ENCODE results near the gene TCEA3.

The TCEA3 gene

GRCh38 chr1:23341931-23342692 is 82.4 kb downstream of the TCEA3 start:
- DNase-seq (ENCODE audit: insufficient read length, low spot score) (no peak), FAIRE-seq (no peak)

GRCh38 chr1:23339632-23340031 is 84.9 kb downstream of the TCEA3 start:
- no peak for FAIRE-seq
- no peak for DNase-seq (ENCODE audit: insufficient read length, low spot score)

GRCh38 chr1:23337869-23338268 is 86.7 kb downstream of the TCEA3 start:
- FAIRE-seq, result no peak
- no peak for DNase-seq (ENCODE audit: insufficient read length, low spot score)

GRCh38 chr1:23331713-23332112 is 92.8 kb downstream of the TCEA3 start:
- DNase-seq (ENCODE audit: insufficient read length, low spot score), result no peak
- FAIRE-seq, result no peak
